IPS-18c (cell line): ENCODE measurements around the gene PHOSPHO2.

Experiments
- H3K4me3 ChIP-seq: 2 replicates; pipeline ENCODE4 v1.7.0; 2013; ENCODE audit warnings: low read depth, mild to moderate bottlenecking, low read length, moderate library complexity; ENCODE audit not compliant: insufficient read depth
- H3K9me3 ChIP-seq: one replicate; pipeline ENCODE4 v1.6.1; 2013; ENCODE audit warnings: mild to moderate bottlenecking, low read length, moderate library complexity; ENCODE audit not compliant: control insufficient read depth, insufficient read depth

PHOSPHO2 gene

GRCh38 chr2:169735623-169736022, 41.4 kb downstream of the PHOSPHO2 start:
- no peaks in the 10 kb centered on the region for H3K9me3 ChIP-seq
- H3K4me3 ChIP-seq, result no peak overlapping the region

- Histone ChIP-seq H3K9me3 (no peaks in the 10 kb centered on the region), H3K4me3 (no peak overlapping the region)
Observed at GRCh38 chr2:169736902-169737301, 42.6 kb downstream of the PHOSPHO2 start.

- Histone ChIP-seq H3K9me3 (no peaks in the 10 kb centered on the region), H3K4me3 (no peak overlapping the region)
Observed at GRCh38 chr2:169738566-169739229, 44.4 kb downstream of the PHOSPHO2 start.

GRCh38 chr2:169739351-169739750, 45.1 kb downstream of the PHOSPHO2 start:
- Histone ChIP-seq H3K4me3 (no peak overlapping the region), H3K9me3 (no peaks in the 10 kb centered on the region)

- Histone ChIP-seq H3K4me3 (no peak overlapping the region), H3K9me3 (no peaks in the 10 kb centered on the region)
Observed at GRCh38 chr2:169743549-169743948, 49.3 kb downstream of the PHOSPHO2 start.

GRCh38 chr2:169746240-169746639, 52.0 kb downstream of the PHOSPHO2 start:
- H3K9me3 ChIP-seq, result no peaks in the 10 kb centered on the region
- no peak overlapping the region for H3K4me3 ChIP-seq

GRCh38 chr2:169748319-169748718, 54.0 kb downstream of the PHOSPHO2 start:
- Histone ChIP-seq H3K4me3 (no peak overlapping the region), H3K9me3 (no peaks in the 10 kb centered on the region)
